T1000 (cell line): ENCODE results near the gene ALDH3B2.
"Not testable (repeated sequence)": the region's sequence is repeated elsewhere in the genome, so short reads cannot be mapped to it uniquely, and the experiment has no call there.

Experiments
- DNase-seq: peaks from one replicate; lab custom pipeline; 2025; ENCODE audit warnings: mixed read lengths; lab: John Stamatoyannopoulos, UW

ALDH3B2 gene

GRCh38 chr11:67685641-67686332 is 11.4 kb upstream of the ALDH3B2 start:
- not testable (repeated sequence) for DNase-seq

DNA sequence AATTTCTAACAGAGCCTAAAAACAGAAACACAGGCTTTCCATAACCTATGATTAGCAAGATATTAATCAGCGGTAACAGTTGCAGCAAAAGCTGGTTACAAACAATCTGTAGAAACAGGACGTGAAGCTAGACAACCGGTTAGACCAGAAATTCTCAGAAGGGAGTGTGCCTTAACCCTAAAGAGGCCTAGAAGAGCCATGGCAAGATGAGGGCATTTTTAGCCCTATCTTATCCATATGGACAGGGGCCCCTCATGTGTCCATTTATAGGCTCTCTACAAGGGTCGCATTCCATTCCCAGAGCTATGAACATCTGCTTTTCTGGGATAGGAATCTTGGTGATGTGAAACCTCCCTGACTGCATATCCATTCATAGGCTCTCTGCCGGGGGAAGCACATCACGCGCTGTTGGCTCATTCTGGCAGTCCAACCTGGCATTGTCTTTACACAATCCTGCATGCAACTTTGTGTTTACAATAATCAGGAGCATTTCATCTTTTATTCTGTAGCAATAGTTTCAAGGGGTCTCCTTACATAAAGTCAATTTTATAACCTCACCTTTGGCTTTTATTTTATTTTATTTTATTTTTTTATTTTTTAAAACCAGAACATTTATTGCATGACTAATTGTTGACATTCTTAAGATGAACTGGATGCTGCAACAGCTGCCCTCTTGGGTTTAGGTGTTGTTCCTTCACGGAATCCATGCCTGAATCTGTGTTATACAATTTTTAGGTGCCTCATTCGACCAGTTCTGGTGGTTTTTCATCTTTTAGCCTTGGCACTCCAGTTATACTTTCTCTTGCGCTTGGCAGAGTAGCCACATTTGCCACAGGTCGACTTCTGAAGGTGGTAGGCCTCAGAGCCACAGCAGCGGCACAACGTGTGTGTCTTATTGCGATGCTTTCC is 8.0 kb upstream of the ALDH3B2 start:
- DNase-seq, result not testable (repeated sequence)

DNA sequence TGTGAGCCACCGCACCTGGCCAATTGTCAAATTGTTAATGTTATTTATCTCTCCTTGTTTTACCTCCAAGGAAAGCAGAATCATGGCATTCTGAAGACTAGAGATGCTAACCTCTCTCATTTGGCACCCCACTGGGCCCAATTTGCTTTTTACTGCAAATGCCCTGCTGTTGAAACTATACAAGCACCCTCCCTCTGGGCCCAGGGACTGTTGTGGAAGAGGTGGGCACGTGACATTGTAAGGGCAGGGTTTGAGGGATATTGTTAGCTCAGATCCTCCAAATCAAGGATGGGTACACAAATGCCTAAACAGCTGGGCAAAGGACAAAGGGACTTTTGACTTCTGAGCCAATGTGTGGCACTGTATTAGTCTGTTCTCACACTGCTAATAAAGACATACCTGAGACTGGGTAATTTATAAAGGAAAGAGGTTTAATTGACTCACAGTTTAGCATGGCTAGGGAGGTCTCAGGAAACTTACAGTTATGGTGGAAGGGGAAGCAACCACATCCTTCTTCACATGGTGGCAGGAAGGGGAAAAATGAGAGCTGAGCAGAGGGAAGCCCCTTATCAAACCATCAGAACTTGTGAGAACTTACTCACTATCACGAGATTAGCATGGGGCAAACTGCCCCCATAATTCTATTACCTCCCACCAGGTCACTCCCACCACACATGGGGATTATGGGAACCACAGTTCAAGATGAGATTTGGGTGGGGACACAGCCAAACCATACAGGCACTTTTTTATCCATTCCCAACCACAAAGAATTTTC is 6.5 kb upstream of the ALDH3B2 start:
- no peak for DNase-seq

GRCh38 chr11:67675058-67675747 is 780 bp upstream of the ALDH3B2 start:
- no peak for DNase-seq

DNA sequence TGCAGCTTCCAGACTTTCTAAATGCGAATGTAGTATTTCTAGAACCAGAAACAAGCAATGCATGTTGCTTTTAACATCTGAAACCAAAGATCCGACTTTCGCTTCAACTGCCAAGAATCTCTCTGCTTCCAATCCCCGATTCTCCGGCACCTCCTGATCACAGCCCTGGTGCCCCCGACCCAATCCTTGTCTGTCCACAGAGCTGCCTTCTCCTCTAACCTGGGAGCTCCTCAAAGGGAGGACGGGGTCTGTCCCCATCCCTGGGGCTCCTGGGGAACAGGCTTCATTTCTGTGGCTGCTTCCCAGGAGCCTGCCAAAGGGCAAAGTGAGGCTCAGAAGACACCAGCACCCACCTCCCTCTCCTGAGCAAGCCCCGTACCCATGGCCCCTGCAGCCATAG is 521 bp downstream of the ALDH3B2 start:
- no peak for DNase-seq

DNA sequence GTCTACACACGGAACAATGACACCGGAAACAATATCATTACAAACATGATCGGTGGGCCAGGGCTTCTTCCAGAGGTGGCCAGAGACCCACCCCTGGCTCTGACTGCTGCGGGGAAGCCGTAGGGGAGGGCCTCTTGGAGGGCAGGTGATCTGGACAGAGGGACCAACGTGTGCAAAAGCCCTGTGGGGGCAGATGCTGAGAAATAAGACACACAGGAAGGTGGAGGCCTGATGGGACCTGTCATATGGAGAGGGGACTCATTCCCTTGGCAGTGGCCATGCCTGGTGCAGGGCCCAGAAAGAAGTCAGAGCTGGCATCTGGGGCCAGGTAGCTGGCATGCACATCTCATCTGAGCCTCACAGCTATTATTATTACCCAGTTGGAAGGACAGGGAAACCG is 1.1 kb downstream of the ALDH3B2 start:
- no peak for DNase-seq

DNA sequence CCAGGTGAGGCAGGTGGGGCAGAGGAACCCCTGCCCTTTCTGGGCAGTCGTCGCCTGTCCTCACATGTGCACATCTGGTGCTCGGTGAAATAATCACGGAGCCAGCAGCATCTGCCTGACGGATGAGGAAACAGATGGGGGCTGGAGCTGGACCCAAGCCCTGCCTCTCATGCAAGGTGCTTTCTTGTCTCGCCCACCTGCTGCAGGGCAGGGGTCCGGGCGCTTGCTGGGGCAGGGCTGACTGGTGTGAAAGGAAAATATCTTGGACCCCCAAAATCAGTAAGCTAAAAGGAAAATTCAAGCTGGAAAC is 3.3 kb downstream of the ALDH3B2 start:
- no peak for DNase-seq

- no peak for DNase-seq
Observed at GRCh38 chr11:67670316-67671210, 3.9 kb downstream of the ALDH3B2 start.

DNA sequence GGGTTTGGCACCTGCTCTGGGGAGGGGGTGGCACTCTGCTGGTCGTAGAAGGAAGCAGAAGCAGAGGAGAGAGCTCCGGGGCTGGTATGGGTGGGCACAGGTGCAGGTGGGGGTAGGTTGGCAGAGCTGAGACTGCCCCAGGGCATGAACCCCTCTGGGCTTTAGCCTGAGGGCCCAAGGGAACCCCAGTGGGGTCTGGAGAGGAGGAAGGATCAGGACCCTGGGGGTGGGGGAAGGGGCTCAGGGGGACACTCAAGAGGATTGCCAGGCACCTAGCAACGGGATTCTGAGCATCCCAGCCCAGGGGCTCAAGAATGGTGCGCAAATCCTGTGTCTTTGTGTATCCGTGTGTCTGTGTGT is 6.3 kb downstream of the ALDH3B2 start:
- DNase-seq, result no peak

DNA sequence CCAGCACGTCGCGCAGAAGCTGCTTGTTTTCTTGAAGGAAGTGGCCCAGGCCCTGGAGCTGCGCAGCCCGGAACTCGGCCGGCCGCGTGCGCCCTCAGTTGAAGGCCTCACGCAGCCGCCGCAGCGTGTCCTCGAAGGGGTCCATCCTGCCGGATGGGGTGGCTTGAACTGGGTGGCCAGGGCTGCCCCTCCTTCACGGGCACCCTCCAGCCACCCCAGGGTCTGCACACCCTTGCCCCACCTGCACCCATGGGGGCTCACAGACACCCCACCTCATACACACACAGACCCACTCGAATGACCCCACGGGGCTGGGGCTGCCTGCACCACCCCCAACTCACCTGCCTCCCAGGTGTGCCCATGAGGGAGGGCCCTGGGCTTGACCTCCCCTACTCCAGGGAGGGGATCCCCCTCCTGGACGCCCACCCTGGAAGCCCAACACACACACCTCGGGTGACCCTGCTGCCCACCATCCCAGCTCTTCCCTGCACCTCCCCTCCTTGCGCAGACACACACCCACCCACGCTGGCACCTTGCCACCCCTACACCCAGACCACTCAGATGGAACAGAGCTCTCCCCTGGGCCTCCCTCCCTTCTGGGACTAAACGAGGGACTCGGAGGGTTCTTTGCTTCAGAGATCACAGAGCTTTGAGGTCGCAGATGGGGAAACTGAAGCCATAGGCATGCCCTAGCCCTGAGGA is 6.8 kb downstream of the ALDH3B2 start:
- no peak for DNase-seq

GRCh38 chr11:67666676-67667489 is 7.5 kb downstream of the ALDH3B2 start:
- DNase-seq, result no peak

GRCh38 chr11:67666303-67666645 is 8.1 kb downstream of the ALDH3B2 start:
- no peak for DNase-seq

- DNase-seq, result no peak
Observed at GRCh38 chr11:67665541-67666302, 8.7 kb downstream of the ALDH3B2 start.

- no peak for DNase-seq
Observed at GRCh38 chr11:67664696-67665540, 9.5 kb downstream of the ALDH3B2 start.

- no peak for DNase-seq
Observed at GRCh38 chr11:67664213-67664585, 10.2 kb downstream of the ALDH3B2 start.

- DNase-seq, result no peak
Observed at GRCh38 chr11:67663532-67664212, 10.8 kb downstream of the ALDH3B2 start.

GRCh38 chr11:67662835-67663531 is 11.4 kb downstream of the ALDH3B2 start:
- no peak for DNase-seq
